Large intestine (tissue), 3 donors: ENCODE measurements around the gene DNAJC18. TPM values are rescaled to one million over a fixed set of nuclear protein-coding genes. Genes with fewer than 3 reads are reported as not detected.

Source experiments
- DNase-seq, 2 donors: peaks; one replicate each; pipeline versions ENCODE4 v3.0.0 to v3.0.0-alpha.2; 2013
- H3K27ac ChIP-seq: one replicate; pipeline ENCODE4 v1.5.1; 2013; ENCODE audit warnings: low read length
- H3K27me3 ChIP-seq: 2 replicates; pipeline ENCODE4 v1.6.1; 2013; ENCODE audit warnings: low read length; ENCODE audit not compliant: control insufficient read depth, insufficient read depth
- H3K36me3 ChIP-seq: 2 replicates; pipeline ENCODE4 v1.6.1; 2013; ENCODE audit warnings: low read length; ENCODE audit not compliant: control insufficient read depth, insufficient read depth
- H3K4me1 ChIP-seq: one replicate; pipeline ENCODE4 v1.6.1; 2013; ENCODE audit warnings: low read length; ENCODE audit not compliant: control insufficient read depth, insufficient read depth
- H3K4me3 ChIP-seq: one replicate; pipeline ENCODE4 v1.5.1; 2013; ENCODE audit warnings: low read length
- H3K9me3 ChIP-seq: one replicate; pipeline ENCODE4 v1.6.1; 2013; ENCODE audit warnings: mild to moderate bottlenecking, low read depth, low read length, moderate library complexity; ENCODE audit not compliant: control insufficient read depth
- WGBS: methylation state at CpG from one replicate; pipeline ENCODE4 v1.1.5; 2013; ENCODE audit warnings: low lambda C conversion rate; ENCODE audit not compliant: insufficient coverage; 5-methylcytosine and 5-hydroxymethylcytosine counted together
- polyA plus RNA-seq: library from polyadenylated mRNA; unstranded; fragments of 120-200 nt; gene quantifications from one replicate; pipeline ENCODE4 v1.2.1, GENCODE V29; 2013

DNAJC18 gene
- polyA plus RNA-seq, 1 donor: 8.7 TPM

GRCh38 chr5:139431706-139432105 is 7.6 kb downstream of the DNAJC18 start:
- DNase-seq: no peak
- H3K27ac ChIP-seq: no peak overlapping the region
- H3K4me3 ChIP-seq: no peak overlapping the region
- no peaks in the 10 kb centered on the region for H3K27me3 ChIP-seq
- no peaks in the 10 kb centered on the region for H3K4me1 ChIP-seq
- H3K36me3 ChIP-seq: peaks cover 5% of the 10 kb centered on the region
- no CpG with 5 or more reads among the region's 1 CpG for WGBS
- H3K9me3 ChIP-seq: no peaks in the 10 kb centered on the region

- peaks cover 10% of the 10 kb centered on the region for H3K36me3 ChIP-seq
- H3K27ac ChIP-seq: no peak overlapping the region
- no peaks in the 10 kb centered on the region for H3K4me1 ChIP-seq
- H3K9me3 ChIP-seq: no peaks in the 10 kb centered on the region
- no CpG with 5 or more reads among the region's 2 CpGs for WGBS
- H3K27me3 ChIP-seq: no peaks in the 10 kb centered on the region
- H3K4me3 ChIP-seq: no peak overlapping the region
- DNase-seq: no peak
Measured at GRCh38 chr5:139430015-139430414, 9.3 kb downstream of the DNAJC18 start.

- Histone ChIP-seq H3K36me3 (peaks cover 15% of the 10 kb centered on the region), H3K27me3 (no peaks in the 10 kb centered on the region), H3K27ac (no peak overlapping the region), H3K4me3 (no peak overlapping the region), H3K9me3 (no peaks in the 10 kb centered on the region), H3K4me1 (no peaks in the 10 kb centered on the region)
- DNase-seq: no peak
- WGBS: no CpG with 5 or more reads among the region's 8 CpGs
Measured at GRCh38 chr5:139426203-139426885, 13.0 kb downstream of the DNAJC18 start.

- Histone ChIP-seq H3K4me3 (no peak overlapping the region), H3K9me3 (no peaks in the 10 kb centered on the region), H3K36me3 (peaks cover 13% of the 10 kb centered on the region), H3K27me3 (no peaks in the 10 kb centered on the region), H3K4me1 (no peaks in the 10 kb centered on the region), H3K27ac (no peak overlapping the region)
- no peak for DNase-seq
- 88% methylated on average over 2 of the region's 5 CpGs for WGBS
Measured at GRCh38 chr5:139425497-139425896, 13.8 kb downstream of the DNAJC18 start.

GRCh38 chr5:139422307-139422893 is 16.9 kb downstream of the DNAJC18 start:
- Histone ChIP-seq H3K4me1 (peaks cover 22% of the 10 kb centered on the region), H3K9me3 (no peaks in the 10 kb centered on the region), H3K27ac (no peak overlapping the region), H3K4me3 (no peak overlapping the region), H3K27me3 (no peaks in the 10 kb centered on the region), H3K36me3 (peaks cover 21% of the 10 kb centered on the region)
- peak; percentile 48 to 68 for DNase-seq
- WGBS: 60% methylated on average over 1 of the region's 5 CpGs

- WGBS: 33% methylated on average over 1 of the region's 9 CpGs
- no peaks in the 10 kb centered on the region for H3K27me3 ChIP-seq
- H3K4me1 ChIP-seq: peaks cover 24% of the 10 kb centered on the region
- peak; percentile 63 to 87 for DNase-seq
- H3K27ac ChIP-seq: peak overlapping the region; percentile 79
- no peak overlapping the region for H3K4me3 ChIP-seq
- no peaks in the 10 kb centered on the region for H3K9me3 ChIP-seq
- peaks cover 13% of the 10 kb centered on the region for H3K36me3 ChIP-seq
Measured at GRCh38 chr5:139419226-139420192, 19.8 kb downstream of the DNAJC18 start.

- Histone ChIP-seq H3K4me3 (no peak overlapping the region), H3K27me3 (no peaks in the 10 kb centered on the region), H3K9me3 (no peaks in the 10 kb centered on the region), H3K4me1 (peaks cover 24% of the 10 kb centered on the region), H3K27ac (peak overlapping the region; percentile 79), H3K36me3 (peaks cover 13% of the 10 kb centered on the region)
- no CpG with 5 or more reads among the region's 1 CpG for WGBS
- peak in 1 of 2 donors; percentile 30 for DNase-seq
Measured at GRCh38 chr5:139418793-139419192, 20.5 kb downstream of the DNAJC18 start.

- DNase-seq: peak in 1 of 2 donors; percentile 34
- no CpG with 5 or more reads among the region's 4 CpGs for WGBS
- H3K4me1 ChIP-seq: peaks cover 24% of the 10 kb centered on the region
Measured at GRCh38 chr5:139417214-139417613, 22.1 kb downstream of the DNAJC18 start.

GRCh38 chr5:139416651-139417050 is 22.7 kb downstream of the DNAJC18 start:
- Histone ChIP-seq H3K27me3 (no peaks in the 10 kb centered on the region), H3K36me3 (peaks cover 13% of the 10 kb centered on the region), H3K9me3 (no peaks in the 10 kb centered on the region), H3K4me3 (no peak overlapping the region), H3K4me1 (peaks cover 24% of the 10 kb centered on the region), H3K27ac (no peak overlapping the region)
- no CpG with 5 or more reads among the region's 9 CpGs for WGBS
- DNase-seq: no peak

More at GRCh38 chr5:139417214-139417613, 22.1 kb downstream of the DNAJC18 start:
- H3K9me3 ChIP-seq: no peaks in the 10 kb centered on the region
- H3K36me3 ChIP-seq: peaks cover 13% of the 10 kb centered on the region
- no peak overlapping the region for H3K27ac ChIP-seq
- no peaks in the 10 kb centered on the region for H3K27me3 ChIP-seq
- no peak overlapping the region for H3K4me3 ChIP-seq

- Histone ChIP-seq H3K4me3 (no peak overlapping the region), H3K27ac (no peak overlapping the region), H3K4me1 (peaks cover 24% of the 10 kb centered on the region), H3K27me3 (no peaks in the 10 kb centered on the region), H3K36me3 (peaks cover 13% of the 10 kb centered on the region), H3K9me3 (no peaks in the 10 kb centered on the region)
- no peak for DNase-seq
Measured at GRCh38 chr5:139415869-139416268, 23.5 kb downstream of the DNAJC18 start.
